Measurements from ENCODE around the gene TRIM58. TPM values are rescaled to one million over a fixed set of nuclear protein-coding genes. Genes with fewer than 3 reads are reported as not detected.

TRIM58 gene
- total and polyA plus RNA-seq, 2 experiments from 2014 or later = 0.05 TPM; not detected in 1

DNA sequence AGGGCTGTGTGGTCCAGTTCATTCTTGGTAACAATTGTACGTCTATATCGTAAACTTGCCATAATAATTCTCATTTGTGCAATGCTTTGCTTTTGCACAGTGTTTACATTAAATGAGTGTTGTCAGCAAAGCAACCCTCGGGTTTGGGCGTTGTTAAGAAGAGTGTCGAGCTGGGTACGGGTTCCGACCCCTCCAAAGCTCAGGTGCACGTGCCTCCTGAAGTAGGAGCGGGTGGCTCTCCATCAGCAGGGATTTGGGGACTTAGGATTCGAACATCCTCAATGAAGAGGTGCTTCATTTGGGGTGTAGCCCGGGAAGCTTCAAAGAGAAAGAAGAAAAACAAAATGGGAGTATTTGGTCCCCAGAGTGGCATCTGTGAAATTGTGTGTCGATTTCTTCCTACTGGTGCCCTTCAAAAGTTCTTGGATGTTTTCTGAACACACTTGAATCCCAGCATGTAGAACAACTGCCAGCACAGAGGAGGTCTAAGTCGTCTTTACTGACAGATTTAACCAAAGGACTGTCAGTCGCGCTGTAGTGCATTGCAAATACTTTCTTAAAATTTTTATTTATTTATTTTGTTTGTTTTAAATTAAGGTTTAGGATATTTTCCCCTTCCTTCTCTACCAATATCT lies 1.1 kb downstream of the TRIM58 start:
- Histone ChIP-seq H2AFZ (no peak overlapping the region), H3K27me3 (no peaks in the 10 kb centered on the region), H3K4me1 (ENCODE audit: insufficient read depth) (no peaks in the 10 kb centered on the region), H3K9me3 (ENCODE audit: low read depth) (no peaks in the 10 kb centered on the region), H3K79me2 (no peaks in the 10 kb centered on the region), H4K20me1 (ENCODE audit: insufficient read depth, poor library complexity, severe bottlenecking) (no peaks in the 10 kb centered on the region), H3K9me2 (replicated peaks; ENCODE audit: insufficient read depth) (no peaks in the 10 kb centered on the region), H3K4me3 (no peak overlapping the region), H3K4me2 (no peak overlapping the region), H3K27ac (no peak overlapping the region), H3K36me3 (replicated peaks; ENCODE audit: insufficient read depth, low read depth) (no peaks in the 10 kb centered on the region)
- WGBS (ENCODE audit: low lambda C conversion rate, missing lambda C conversion rate) = 82% methylated on average over 15 of the region's 15 CpGs
- TF ChIP-seq, protein P1, sequence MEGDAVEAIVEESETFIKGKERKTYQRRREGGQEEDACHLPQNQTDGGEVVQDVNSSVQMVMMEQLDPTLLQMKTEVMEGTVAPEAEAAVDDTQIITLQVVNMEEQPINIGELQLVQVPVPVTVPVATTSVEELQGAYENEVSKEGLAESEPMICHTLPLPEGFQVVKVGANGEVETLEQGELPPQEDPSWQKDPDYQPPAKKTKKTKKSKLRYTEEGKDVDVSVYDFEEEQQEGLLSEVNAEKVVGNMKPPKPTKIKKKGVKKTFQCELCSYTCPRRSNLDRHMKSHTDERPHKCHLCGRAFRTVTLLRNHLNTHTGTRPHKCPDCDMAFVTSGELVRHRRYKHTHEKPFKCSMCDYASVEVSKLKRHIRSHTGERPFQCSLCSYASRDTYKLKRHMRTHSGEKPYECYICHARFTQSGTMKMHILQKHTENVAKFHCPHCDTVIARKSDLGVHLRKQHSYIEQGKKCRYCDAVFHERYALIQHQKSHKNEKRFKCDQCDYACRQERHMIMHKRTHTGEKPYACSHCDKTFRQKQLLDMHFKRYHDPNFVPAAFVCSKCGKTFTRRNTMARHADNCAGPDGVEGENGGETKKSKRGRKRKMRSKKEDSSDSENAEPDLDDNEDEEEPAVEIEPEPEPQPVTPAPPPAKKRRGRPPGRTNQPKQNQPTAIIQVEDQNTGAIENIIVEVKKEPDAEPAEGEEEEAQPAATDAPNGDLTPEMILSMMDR (IDR thresholded peaks at IDR 0.05; ENCODE audit: poor library complexity) = no peak
- no peak for TF ChIP-seq EZH2phosphoT487 (IDR thresholded peaks at IDR 0.05; ENCODE audit: low read depth, severe bottlenecking, unreplicated experiment)
- TF ChIP-seq EZH2 (IDR thresholded peaks at IDR 0.05; ENCODE audit: borderline replicate concordance) = no peak
- no peak for DNase-seq (ENCODE audit: low spot score)

DNA sequence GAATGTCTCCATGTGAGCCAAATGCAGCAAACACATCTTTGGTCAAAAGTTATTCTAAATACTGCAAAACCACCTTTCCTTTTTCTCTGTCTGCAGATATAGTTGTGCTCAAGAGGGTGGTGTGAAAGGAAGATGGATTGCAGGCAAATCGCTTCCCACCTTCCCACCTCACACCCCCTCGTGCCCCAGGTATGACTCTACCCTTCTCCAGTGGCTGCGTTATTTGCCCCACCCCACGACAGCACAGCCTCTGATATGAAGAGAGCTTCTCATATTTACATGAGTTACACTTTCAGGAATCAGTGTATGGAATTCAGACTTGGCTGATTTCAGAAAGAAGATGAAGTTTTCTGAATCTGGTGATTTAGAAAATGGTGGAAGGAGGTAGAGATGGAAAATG lies 5.8 kb downstream of the TRIM58 start:
- no peaks in the 10 kb centered on the region for H3K9me3 ChIP-seq (ENCODE audit: low read depth)
- H3K36me3 ChIP-seq (replicated peaks; ENCODE audit: insufficient read depth, low read depth) = no peaks in the 10 kb centered on the region
- no peaks in the 10 kb centered on the region for H3K27me3 ChIP-seq
- TF ChIP-seq EZH2phosphoT487 (IDR thresholded peaks at IDR 0.05; ENCODE audit: low read depth, severe bottlenecking, unreplicated experiment) (no peak), EZH2 (IDR thresholded peaks at IDR 0.05; ENCODE audit: borderline replicate concordance) (no peak)
- TF ChIP-seq, protein P1 (IDR thresholded peaks at IDR 0.05; ENCODE audit: poor library complexity) = no peak
- 76% methylated on average over 4 of the region's 4 CpGs for WGBS (ENCODE audit: low lambda C conversion rate, missing lambda C conversion rate)
- no peak overlapping the region for H3K27ac ChIP-seq
- H4K20me1 ChIP-seq (ENCODE audit: insufficient read depth, poor library complexity, severe bottlenecking) = no peaks in the 10 kb centered on the region
- no peak for DNase-seq (ENCODE audit: low spot score)
- no peaks in the 10 kb centered on the region for H3K4me1 ChIP-seq (ENCODE audit: insufficient read depth)
- no peaks in the 10 kb centered on the region for H3K79me2 ChIP-seq
- no peak overlapping the region for H3K4me3 ChIP-seq
- H3K4me2 ChIP-seq = no peak overlapping the region
- no peak overlapping the region for H2AFZ ChIP-seq
- H3K9me2 ChIP-seq (replicated peaks; ENCODE audit: insufficient read depth) = no peaks in the 10 kb centered on the region

DNA sequence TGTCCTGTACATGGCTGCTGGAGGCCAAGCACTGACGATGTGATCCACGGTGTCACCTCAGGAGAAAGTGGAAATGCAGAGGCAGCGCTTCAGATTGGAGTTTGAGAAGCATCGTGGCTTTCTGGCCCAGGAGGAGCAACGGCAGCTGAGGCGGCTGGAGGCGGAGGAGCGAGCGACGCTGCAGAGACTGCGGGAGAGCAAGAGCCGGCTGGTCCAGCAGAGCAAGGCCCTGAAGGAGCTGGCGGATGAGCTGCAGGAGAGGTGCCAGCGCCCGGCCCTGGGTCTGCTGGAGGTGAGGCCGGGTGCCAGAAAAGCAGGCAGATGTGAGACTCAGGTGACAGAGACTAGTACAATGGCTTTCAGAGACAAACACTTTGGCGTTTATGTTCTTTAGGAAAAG lies 7.7 kb downstream of the TRIM58 start:
- no peak overlapping the region for H3K27ac ChIP-seq
- no peaks in the 10 kb centered on the region for H3K9me2 ChIP-seq (replicated peaks; ENCODE audit: insufficient read depth)
- no peak overlapping the region for H3K4me2 ChIP-seq
- TF ChIP-seq, protein P1 (IDR thresholded peaks at IDR 0.05; ENCODE audit: poor library complexity) = no peak
- TF ChIP-seq EZH2 (IDR thresholded peaks at IDR 0.05; ENCODE audit: borderline replicate concordance) (no peak), EZH2phosphoT487 (IDR thresholded peaks at IDR 0.05; ENCODE audit: low read depth, severe bottlenecking, unreplicated experiment) (no peak)
- H3K4me1 ChIP-seq (ENCODE audit: insufficient read depth) = no peaks in the 10 kb centered on the region
- 75% methylated on average over 17 of the region's 17 CpGs for WGBS (ENCODE audit: low lambda C conversion rate, missing lambda C conversion rate)
- H4K20me1 ChIP-seq (ENCODE audit: insufficient read depth, poor library complexity, severe bottlenecking) = no peaks in the 10 kb centered on the region
- no peaks in the 10 kb centered on the region for H3K9me3 ChIP-seq (ENCODE audit: low read depth)
- no peak for DNase-seq (ENCODE audit: low spot score)
- H3K4me3 ChIP-seq = no peak overlapping the region
- H2AFZ ChIP-seq = no peak overlapping the region
- no peaks in the 10 kb centered on the region for H3K79me2 ChIP-seq
- no peaks in the 10 kb centered on the region for H3K27me3 ChIP-seq
- H3K36me3 ChIP-seq (replicated peaks; ENCODE audit: insufficient read depth, low read depth) = no peaks in the 10 kb centered on the region

Data from hepatocyte (in vitro differentiated cells).